NCI-H526 treated with DMSO at 0.1 percent for 48 hours (cell line): ENCODE measurements around the gene FBXO22.
"Not testable (repeated sequence)": the region's sequence is repeated elsewhere in the genome, so short reads cannot be mapped to it uniquely, and the experiment has no call there.

Experiments used
- DNase-seq: peaks from one replicate; lab custom pipeline; 2025; lab: John Stamatoyannopoulos, UW

FBXO22 gene

GRCh38 chr15:75981149-75981815 lies 77.6 kb downstream of the FBXO22 start:
- DNase-seq = no peak

GRCh38 chr15:75982468-75982867 lies 78.8 kb downstream of the FBXO22 start:
- no peak for DNase-seq

- DNase-seq = not testable (repeated sequence)
Observed at GRCh38 chr15:75984706-75985105, 81.0 kb downstream of the FBXO22 start.

- DNase-seq = no peak
Observed at GRCh38 chr15:75985971-75986370, 82.3 kb downstream of the FBXO22 start.

GRCh38 chr15:75989045-75989444 lies 85.4 kb downstream of the FBXO22 start:
- no peak for DNase-seq

- DNase-seq = no peak
Observed at GRCh38 chr15:75989875-75990274, 86.2 kb downstream of the FBXO22 start.
